ENCODE measurements around the gene AGBL4.

DNA sequence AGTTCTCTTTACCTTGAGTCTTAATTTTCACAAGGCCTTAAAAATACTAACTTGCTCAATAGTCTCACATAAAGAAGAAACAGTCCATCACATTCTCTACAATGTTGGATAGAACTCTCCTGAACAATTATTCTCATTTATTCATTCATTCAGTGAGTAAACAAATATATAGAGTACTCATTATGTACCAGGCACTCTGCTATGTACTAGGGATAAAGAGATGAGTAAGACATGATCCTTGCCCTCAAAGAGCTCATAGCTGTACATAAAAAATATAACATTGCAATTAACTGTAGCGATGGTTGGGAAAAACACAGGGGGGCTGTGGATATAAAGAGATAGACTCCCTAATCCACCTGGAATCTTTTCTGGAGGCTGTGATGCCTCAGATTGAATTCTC lies 660.1 kb downstream of the AGBL4 start:
- TF ChIP-seq SIN3A (IDR thresholded peaks at IDR 0.05; ENCODE audit: borderline replicate concordance, insufficient read depth, low read length) (no peak), POLR2AphosphoS5 (IDR thresholded peaks at IDR 0.05; ENCODE audit: low read depth, low read length) (no peak)
